ENCODE data around the gene LRP3.

- TF ChIP-seq, protein P1, sequence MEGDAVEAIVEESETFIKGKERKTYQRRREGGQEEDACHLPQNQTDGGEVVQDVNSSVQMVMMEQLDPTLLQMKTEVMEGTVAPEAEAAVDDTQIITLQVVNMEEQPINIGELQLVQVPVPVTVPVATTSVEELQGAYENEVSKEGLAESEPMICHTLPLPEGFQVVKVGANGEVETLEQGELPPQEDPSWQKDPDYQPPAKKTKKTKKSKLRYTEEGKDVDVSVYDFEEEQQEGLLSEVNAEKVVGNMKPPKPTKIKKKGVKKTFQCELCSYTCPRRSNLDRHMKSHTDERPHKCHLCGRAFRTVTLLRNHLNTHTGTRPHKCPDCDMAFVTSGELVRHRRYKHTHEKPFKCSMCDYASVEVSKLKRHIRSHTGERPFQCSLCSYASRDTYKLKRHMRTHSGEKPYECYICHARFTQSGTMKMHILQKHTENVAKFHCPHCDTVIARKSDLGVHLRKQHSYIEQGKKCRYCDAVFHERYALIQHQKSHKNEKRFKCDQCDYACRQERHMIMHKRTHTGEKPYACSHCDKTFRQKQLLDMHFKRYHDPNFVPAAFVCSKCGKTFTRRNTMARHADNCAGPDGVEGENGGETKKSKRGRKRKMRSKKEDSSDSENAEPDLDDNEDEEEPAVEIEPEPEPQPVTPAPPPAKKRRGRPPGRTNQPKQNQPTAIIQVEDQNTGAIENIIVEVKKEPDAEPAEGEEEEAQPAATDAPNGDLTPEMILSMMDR (conservative IDR thresholded peaks at IDR 0.05 in 1 of 2, IDR thresholded peaks at IDR 0.05 in 1 of 2; ENCODE audit: low read depth in 1 of 2, low read length in 2 of 2) = peak; percentile 48 to 52
- no peak for TF ChIP-seq EZH2 (IDR thresholded peaks at IDR 0.05; ENCODE audit: low read length, missing control alignments)
These were observed 47.5 kb downstream of the LRP3 start for GRCh38 chr19:33241530-33242101.

Measured in fibroblast of lung (primary cell).